VCaP (cell line): ENCODE data around the gene P2RY14.

Experiments
- H3K27ac ChIP-seq: fragments of 450-650 bp; 2 replicates; pipeline ENCODE4 v1.5.1; 2017
- CTCF ChIP-seq: fragments of 450-650 bp; conservative IDR thresholded peaks from 2 replicates; pipeline ENCODE4 v1.5.1; 2017; ENCODE audit warnings: mild to moderate bottlenecking, moderate library complexity

P2RY14 gene

GRCh38 chr3:151226088-151226563 is 52.2 kb downstream of the P2RY14 start:
- no peak for TF ChIP-seq CTCF
- no peak overlapping the region for H3K27ac ChIP-seq

- TF ChIP-seq CTCF, result no peak
- no peak overlapping the region for H3K27ac ChIP-seq
These were observed 53.0 kb downstream of the P2RY14 start for GRCh38 chr3:151225040-151225975.

- no peak for TF ChIP-seq CTCF
- no peak overlapping the region for H3K27ac ChIP-seq
These were observed 54.0 kb downstream of the P2RY14 start for GRCh38 chr3:151224268-151224866.

GRCh38 chr3:151219056-151219455 is 59.3 kb downstream of the P2RY14 start:
- no peak for TF ChIP-seq CTCF
- H3K27ac ChIP-seq, result no peak overlapping the region

GRCh38 chr3:151218136-151218535 is 60.2 kb downstream of the P2RY14 start:
- TF ChIP-seq CTCF, result no peak
- no peak overlapping the region for H3K27ac ChIP-seq

- TF ChIP-seq CTCF, result no peak
- H3K27ac ChIP-seq, result no peak overlapping the region
These were observed 61.4 kb downstream of the P2RY14 start for GRCh38 chr3:151216641-151217607.
